COLO668 (cell line): ENCODE results near the gene INPP5B.
A peak's percentile ranks its signal among the peaks of the same experiment; 100 is the strongest.
"Not testable (repeated sequence)": the region's sequence is repeated elsewhere in the genome, so short reads cannot be mapped to it uniquely, and the experiment has no call there.

Source experiments
- DNase-seq: peaks from one replicate; lab custom pipeline; 2025; ENCODE audit not compliant: unreplicated experiment; lab: John Stamatoyannopoulos, UW

The INPP5B gene

GRCh38 chr1:37915476-37916093 is 31.3 kb downstream of the INPP5B start:
- DNase-seq = no peak

DNA sequence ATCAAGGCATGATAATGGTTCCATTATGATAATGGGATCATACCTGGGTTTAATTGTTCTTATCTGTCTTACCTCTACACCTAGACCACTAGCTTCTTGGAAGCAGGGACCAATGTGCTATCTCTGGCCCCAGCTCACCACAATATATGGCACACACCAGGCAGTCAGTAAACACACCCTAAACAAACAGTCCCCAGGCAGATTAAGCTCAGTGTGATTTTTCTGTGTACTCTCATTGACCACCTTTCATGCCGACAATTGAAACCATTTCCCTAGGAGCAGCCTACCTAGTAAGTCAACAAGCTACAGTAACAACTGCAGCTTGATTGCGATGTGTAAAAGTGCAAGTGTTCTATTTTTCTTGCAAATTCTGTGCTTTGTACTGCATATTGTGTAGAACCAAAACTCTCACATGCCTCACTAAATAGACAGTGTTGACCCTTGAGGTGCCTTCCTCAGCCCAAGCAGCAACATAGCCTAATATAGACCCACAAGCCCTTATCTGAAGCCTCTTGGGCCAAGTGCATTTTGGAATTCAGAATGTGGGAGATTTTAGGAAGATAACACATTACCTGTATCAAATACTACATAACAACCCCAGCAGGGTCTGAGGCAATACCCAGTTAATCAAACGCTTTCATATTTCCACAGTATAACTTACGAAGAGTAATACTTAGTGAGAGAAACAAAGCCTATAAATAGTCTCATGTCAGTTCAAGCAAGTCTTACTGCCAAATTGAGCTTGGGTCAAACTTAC is 32.0 kb downstream of the INPP5B start:
- peak; percentile 60 for DNase-seq

DNA sequence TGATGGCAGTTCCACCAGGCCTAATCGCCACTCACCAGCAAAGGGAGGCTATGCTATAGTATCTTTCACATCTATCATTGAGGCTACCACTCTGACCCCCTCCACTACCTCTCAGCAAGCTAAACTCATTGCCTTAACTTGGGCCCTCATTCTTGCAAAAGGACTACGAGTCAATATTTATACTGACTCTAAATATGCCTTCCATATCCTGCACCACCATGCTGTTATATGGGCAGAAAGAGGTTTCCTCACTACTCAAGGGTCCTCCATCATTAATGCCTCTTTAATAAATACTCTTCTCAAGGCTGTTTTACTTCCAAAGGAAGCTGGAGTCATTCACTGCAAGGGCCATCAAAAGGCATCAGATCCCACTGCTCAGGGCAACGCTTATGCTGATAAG is 35.4 kb downstream of the INPP5B start:
- not testable (repeated sequence) for DNase-seq

GRCh38 chr1:37910886-37911285 is 36.0 kb downstream of the INPP5B start:
- not testable (repeated sequence) for DNase-seq

DNA sequence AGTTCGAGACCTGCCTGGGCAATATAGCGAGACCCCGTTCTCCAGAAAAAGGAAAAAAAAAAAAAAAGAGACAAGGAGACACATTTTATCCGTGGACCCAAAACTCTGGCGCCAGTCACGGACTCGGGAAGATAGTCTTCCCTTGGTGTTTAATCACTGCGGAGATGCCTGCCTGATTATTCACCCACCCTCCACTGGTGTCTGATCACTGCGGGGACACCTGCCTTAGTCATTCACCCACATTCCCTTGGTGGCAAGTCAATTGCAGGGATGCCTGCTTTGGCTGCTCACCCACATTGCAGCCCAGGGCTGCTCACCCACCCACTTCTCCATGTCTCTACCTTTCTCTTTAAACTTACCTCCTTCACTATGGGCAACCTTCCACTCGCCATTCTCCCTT is 38.3 kb downstream of the INPP5B start:
- DNase-seq = not testable (repeated sequence)

DNA sequence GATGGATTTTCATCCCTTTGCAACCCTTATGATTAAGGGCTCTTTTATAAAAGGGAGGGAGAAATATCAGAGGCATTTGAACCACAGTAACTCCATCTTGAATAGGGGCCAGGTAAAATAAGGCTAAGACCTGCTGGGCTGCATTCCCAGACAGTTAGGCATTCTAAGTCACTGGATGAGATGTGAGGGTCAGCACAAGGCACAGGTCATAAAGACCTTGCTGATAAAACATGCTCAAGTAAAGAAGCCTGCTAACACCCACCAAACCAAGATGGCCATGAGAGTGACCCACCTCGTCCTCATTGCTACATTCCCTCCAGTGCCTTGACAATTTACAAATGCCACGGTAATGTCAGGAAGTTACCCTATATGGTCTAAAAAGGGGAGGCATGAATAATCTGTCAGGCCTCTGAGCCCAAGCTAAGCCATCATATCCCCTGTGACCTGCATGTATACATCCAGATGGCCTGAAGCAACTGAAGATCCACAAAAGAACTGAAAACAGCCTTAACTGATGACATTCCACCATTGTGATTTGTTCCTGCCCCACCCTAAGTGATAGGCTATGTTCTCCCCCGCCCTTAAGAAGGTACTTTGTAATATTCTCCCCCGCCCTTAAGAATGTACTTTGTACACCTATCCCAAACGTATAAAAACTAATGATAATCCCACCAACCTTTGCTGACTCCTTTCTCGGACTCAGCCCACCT is 39.3 kb downstream of the INPP5B start:
- DNase-seq = not testable (repeated sequence)

- DNase-seq = not testable (repeated sequence)
These were observed 40.3 kb downstream of the INPP5B start for GRCh38 chr1:37906591-37906990.

DNA sequence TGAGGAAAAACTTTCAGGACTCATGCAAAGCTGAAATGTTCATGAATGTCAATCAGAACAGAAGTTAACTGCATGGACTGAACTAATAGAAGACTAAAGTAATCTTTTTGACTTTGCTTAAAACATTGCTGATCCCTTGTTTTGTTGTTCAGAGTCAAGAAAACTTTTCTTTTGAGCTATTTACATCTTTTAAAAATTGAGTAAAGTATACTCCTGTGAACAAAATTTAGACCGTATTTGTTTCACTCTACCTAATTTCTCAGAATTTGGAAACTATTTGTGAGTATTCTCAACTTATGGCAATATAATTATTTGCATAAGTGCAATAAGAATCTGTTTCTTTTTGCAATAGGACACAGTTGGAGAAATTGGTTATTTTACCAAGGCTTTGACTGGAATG is 41.1 kb downstream of the INPP5B start:
- DNase-seq = no peak

DNA sequence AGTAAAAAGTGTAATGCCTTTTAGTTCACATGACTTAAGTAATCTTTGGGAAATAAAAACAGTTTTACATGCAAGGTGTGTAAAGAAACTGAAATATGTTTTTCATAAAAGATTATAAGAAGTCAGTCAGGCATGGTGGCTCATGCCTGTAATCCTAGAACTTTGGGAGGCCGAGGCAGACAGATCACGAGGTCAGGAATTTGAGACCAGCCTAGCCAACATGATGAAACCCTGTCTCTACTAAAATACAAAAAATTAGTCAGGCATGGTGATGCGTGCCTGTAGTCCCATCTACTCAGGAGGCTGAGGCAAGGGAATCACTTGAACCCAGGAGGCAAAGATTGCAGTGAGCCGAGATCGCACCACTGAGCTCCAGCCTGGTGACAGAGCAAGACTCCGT is 42.9 kb downstream of the INPP5B start:
- not testable (repeated sequence) for DNase-seq

DNA sequence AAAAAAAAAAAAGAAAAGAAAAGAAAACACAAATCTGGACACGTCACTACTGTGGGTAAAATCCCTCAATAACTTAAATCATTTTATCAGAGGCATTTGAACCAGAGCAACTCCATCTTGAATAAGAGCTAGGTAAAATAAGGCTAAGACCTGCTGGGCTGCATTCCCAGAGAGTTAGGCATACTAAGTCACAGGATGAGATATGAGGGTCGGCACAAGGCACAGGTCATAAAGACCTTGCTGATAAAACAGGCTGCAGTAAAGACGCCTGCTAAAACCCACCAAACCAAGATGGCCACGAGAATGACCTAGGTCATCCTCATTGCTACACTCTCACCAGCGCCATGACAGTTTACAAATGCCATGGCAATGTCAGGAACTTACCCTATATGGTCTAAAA is 43.9 kb downstream of the INPP5B start:
- DNase-seq = no peak

GRCh38 chr1:37901893-37902225 is 45.0 kb downstream of the INPP5B start:
- no peak for DNase-seq

- DNase-seq = no peak
These were observed 45.5 kb downstream of the INPP5B start for GRCh38 chr1:37901191-37901892.

DNA sequence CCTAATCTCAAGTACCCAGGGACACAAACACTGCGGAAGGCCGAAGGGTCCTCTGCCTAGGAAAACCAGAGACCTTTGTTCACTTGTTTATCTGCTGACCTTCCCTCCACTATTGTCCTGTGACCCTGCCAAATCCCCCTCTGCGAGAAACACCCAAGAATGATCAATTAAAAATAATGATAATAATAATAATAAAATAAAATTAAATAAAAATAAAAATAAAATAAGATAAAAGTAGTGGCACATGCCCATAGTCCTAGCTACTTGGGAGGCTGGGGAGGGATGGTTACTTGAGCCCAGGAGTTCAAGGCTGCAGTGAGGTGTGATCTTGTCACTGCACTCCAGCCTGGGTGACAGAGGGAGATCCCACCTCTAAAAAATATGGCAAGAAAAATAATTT is 49.3 kb downstream of the INPP5B start:
- not testable (repeated sequence) for DNase-seq

DNA sequence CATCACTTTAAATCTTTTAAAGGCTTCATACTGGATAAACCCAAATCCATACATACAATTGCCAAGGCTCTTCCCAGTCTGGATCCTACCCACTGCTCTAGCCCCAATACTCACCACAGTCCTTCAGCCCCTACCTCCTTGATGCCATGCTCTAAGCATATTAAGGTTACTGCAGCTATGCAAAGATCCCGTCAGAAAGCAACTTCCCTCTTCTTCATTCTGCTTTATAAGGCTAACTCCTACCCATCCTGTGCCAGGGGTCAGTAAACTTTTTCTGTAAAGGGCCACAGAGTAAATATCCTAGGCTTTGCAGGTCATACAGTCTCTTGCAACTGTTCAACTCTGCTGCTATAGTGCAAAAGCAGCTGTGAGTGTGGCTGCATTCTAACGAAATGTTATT is 53.2 kb downstream of the INPP5B start:
- no peak for DNase-seq

- no peak for DNase-seq
These were observed 54.5 kb downstream of the INPP5B start for GRCh38 chr1:37892151-37893047.

DNA sequence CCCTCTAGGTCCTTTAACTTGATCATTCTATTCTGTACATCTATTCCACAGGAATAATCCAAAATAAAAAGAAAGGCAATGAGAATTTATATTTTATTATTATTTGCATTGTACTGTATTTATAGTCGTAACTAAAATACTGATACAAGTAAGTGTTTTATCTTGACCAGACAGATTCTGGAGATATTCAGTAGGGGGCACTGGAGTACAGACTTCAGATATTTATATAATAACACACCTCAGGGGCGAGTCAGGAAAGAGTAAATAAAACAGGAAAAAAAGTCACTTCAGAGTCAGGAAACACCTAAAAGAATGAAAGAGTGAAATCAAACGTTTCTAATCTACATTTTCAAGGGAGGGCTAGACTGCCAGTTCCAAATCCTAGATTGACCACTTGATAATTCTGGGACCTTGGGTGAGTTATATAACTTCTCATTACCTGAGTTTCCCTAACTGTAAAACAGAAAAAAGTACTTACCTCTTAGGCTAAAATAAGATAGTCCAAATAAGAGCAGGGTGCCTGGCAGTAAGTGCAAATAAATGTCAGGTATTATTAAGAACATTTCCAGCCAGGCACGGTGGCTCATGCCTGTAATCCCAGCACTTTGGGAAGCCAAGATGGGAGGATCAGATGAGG is 56.4 kb downstream of the INPP5B start:
- peak; percentile 24 for DNase-seq

DNA sequence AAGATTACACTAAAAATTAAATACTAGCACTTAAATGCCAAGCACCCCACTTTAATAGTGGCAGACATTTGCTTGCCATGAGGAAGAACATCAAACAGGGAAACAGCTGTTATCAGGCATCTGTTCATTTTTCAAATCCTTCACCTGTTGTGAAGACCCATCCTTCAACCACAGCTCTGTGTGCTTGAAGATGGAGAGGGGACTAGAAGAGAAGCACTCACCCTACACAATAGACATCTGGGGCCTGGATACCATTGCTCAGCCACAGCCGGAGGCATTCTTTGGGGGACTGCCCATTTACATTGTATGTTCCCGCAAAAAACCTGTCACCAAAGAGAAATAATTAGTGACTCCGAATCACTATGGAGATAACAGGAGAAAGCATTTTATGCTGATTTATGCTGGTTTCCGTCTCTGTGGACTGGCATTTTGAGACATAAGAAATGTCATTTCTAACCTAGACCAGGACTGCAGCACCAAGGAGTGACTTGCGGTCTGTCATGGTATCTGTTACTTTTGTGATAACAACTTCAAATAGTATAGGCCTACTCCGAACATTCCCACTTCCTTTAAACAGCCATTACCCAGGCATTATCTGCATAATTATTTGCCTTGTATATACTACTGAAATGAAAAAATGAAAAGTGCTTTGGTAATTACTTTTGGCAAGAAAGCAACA is 58.7 kb downstream of the INPP5B start:
- DNase-seq = no peak

GRCh38 chr1:37884145-37884544 is 62.7 kb downstream of the INPP5B start:
- no peak for DNase-seq

GRCh38 chr1:37883671-37884070 is 63.2 kb downstream of the INPP5B start:
- no peak for DNase-seq

GRCh38 chr1:37879865-37880264 is 67.0 kb downstream of the INPP5B start:
- DNase-seq = no peak
